ENCODE data around the gene TLE6.
"Not testable (repeated sequence)": the region's sequence is repeated elsewhere in the genome, so short reads cannot be mapped to it uniquely, and the experiment has no call there.

TLE6 gene

DNA sequence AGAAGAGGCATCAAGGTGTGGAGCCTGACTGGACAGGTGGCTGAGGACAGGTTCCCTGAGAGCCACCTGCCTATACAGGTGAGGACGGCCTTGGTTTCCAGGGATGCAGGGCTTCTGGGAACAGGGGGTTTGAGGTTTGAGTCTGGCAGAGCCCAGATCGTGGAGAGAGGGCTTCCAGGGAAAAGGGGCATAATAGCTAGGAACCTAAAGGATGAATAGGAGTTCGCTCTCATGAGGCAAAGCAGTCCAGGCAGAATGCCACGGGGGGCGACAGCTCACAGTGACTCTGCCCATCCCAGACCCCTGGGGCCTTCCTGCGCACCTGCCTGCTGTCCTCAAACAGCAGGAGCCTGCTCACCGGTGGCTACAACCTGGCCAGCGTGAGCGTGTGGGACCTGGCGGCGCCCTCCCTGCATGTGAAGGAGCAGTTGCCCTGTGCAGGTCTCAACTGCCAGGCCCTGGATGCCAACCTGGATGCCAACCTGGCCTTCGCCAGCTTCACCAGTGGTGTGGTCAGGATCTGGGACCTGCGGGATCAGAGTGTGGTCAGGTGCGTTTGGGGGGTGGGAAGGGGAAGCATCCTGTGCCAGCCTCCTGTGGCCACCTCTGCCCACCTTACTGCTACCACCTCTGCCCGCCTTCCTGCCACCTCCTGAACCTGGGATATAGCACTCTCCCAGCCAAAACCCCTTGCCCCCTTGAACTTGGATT is 12.0 kb downstream of the TLE6 start:
- ATAC-seq (ENCODE audit: insufficient read depth, low read depth), result no peak
- Histone ChIP-seq H3K4me2 (ENCODE audit: insufficient read depth, low read length) (no peak overlapping the region), H3K4me3 (ENCODE audit: low read depth in 1 of 2, low read length in 2 of 2) (no peak overlapping the region), H3K9ac (ENCODE audit: low read depth, low read length) (no peak overlapping the region), H3K9me3 (ENCODE audit: insufficient read depth, low read length, severe bottlenecking) (no peaks in the 10 kb centered on the region), H2AFZ (ENCODE audit: low read depth, low read length) (no peak overlapping the region), H3K27me3 (ENCODE audit: insufficient read depth, low read length, poor library complexity) (no peaks in the 10 kb centered on the region), H3K4me1 (ENCODE audit: insufficient read depth, low read length) (no peaks in the 10 kb centered on the region), H3K36me3 (ENCODE audit: insufficient read depth, low read length) (no peaks in the 10 kb centered on the region), H3K27ac (ENCODE audit: low read length) (no peak overlapping the region), H3K79me2 (ENCODE audit: insufficient read depth, low read length) (no peaks in the 10 kb centered on the region), H4K20me1 (ENCODE audit: insufficient read depth, low read length) (no peaks in the 10 kb centered on the region; the same call in 1 of the 2 replicates)
- TF ChIP-seq EZH2 (IDR thresholded peaks at IDR 0.05; ENCODE audit: borderline replicate concordance, low read depth, low read length, severe bottlenecking), result no peak
- TF ChIP-seq, protein P1, sequence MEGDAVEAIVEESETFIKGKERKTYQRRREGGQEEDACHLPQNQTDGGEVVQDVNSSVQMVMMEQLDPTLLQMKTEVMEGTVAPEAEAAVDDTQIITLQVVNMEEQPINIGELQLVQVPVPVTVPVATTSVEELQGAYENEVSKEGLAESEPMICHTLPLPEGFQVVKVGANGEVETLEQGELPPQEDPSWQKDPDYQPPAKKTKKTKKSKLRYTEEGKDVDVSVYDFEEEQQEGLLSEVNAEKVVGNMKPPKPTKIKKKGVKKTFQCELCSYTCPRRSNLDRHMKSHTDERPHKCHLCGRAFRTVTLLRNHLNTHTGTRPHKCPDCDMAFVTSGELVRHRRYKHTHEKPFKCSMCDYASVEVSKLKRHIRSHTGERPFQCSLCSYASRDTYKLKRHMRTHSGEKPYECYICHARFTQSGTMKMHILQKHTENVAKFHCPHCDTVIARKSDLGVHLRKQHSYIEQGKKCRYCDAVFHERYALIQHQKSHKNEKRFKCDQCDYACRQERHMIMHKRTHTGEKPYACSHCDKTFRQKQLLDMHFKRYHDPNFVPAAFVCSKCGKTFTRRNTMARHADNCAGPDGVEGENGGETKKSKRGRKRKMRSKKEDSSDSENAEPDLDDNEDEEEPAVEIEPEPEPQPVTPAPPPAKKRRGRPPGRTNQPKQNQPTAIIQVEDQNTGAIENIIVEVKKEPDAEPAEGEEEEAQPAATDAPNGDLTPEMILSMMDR (IDR thresholded peaks at IDR 0.05; ENCODE audit: borderline replicate concordance, extremely low read depth, low read length, poor library complexity, severe bottlenecking), result no peak
- no peak for DNase-seq

- not testable (repeated sequence) for H3K4me2 ChIP-seq (ENCODE audit: insufficient read depth, low read length); H3K9me3 ChIP-seq (ENCODE audit: insufficient read depth, low read length, severe bottlenecking); H3K36me3 ChIP-seq (ENCODE audit: insufficient read depth, low read length)
Measured at GRCh38 chr19:2992333-2992732, 15.0 kb downstream of the TLE6 start.

DNA sequence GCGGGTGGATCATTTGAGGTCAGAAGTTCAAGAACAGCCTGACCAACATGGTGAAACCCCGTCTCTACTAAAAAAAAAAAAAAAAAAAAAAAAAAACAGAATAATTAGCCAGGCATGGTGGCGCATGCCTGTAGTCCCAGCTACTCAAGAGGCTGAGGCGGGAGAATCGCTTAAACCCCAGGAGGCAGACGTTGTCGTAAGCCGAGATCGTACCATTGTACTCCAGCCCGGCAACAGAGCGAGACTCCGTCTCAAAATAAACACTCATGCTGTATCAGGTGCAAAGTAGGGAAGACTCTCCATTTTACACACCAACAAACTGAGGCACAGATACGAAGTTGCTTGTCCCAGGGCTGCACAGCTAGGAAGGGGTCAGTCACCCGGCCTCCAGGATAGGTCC is 15.6 kb downstream of the TLE6 start:
- Histone ChIP-seq H3K27ac (ENCODE audit: low read length) (no peak overlapping the region), H3K4me2 (ENCODE audit: insufficient read depth, low read length) (no peak overlapping the region), H3K9ac (ENCODE audit: low read depth, low read length) (no peak overlapping the region), H4K20me1 (ENCODE audit: insufficient read depth, low read length) (no peaks in the 10 kb centered on the region), H2AFZ (ENCODE audit: low read depth, low read length) (no peak overlapping the region), H3K27me3 (ENCODE audit: insufficient read depth, low read length, poor library complexity) (no peaks in the 10 kb centered on the region), H3K79me2 (ENCODE audit: insufficient read depth, low read length) (no peaks in the 10 kb centered on the region), H3K36me3 (ENCODE audit: insufficient read depth, low read length) (no peaks in the 10 kb centered on the region), H3K9me3 (ENCODE audit: insufficient read depth, low read length, severe bottlenecking) (no peaks in the 10 kb centered on the region), H3K4me1 (ENCODE audit: insufficient read depth, low read length) (no peaks in the 10 kb centered on the region), H3K4me3 (ENCODE audit: low read depth in 1 of 2, low read length in 2 of 2) (no peak overlapping the region)
- no peak for TF ChIP-seq EZH2 (IDR thresholded peaks at IDR 0.05; ENCODE audit: borderline replicate concordance, low read depth, low read length, severe bottlenecking)
- TF ChIP-seq, protein P1 (IDR thresholded peaks at IDR 0.05; ENCODE audit: borderline replicate concordance, extremely low read depth, low read length, poor library complexity, severe bottlenecking), result no peak
- DNase-seq (no peak), ATAC-seq (ENCODE audit: insufficient read depth, low read depth) (no peak)

More at GRCh38 chr19:2992333-2992732, 15.0 kb downstream of the TLE6 start:
- H4K20me1 ChIP-seq (ENCODE audit: insufficient read depth, low read length); H2AFZ ChIP-seq (ENCODE audit: low read depth, low read length); H3K9ac ChIP-seq (ENCODE audit: low read depth, low read length); ATAC-seq (ENCODE audit: insufficient read depth, low read depth); DNase-seq; H3K79me2 ChIP-seq (ENCODE audit: insufficient read depth, low read length); H3K27me3 ChIP-seq (ENCODE audit: insufficient read depth, low read length, poor library complexity); H3K27ac ChIP-seq (ENCODE audit: low read length); H3K4me1 ChIP-seq (ENCODE audit: insufficient read depth, low read length); H3K4me3 ChIP-seq (ENCODE audit: low read depth in 1 of 2, low read length in 2 of 2): not testable (repeated sequence)

DNA sequence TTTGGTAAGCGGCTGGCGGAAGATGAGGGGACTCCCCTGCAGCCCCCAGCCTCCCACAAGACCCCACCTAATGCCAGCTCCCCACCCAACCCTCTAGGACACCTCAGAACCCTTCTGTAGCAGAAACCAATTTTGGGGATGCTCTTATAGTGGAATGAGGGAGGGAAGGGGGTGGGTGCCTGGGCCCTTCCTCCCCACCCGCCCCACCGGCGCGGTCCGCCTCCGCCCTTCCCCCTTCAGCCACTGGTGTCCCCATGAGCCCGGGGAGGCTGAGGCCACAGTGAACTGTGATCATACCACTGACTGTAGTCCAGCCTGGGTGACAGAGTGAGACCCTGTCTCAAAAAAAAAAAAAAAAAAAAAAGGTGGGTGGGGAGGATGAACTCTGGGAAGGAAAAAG is 16.2 kb downstream of the TLE6 start:
- TF ChIP-seq, protein P1 (IDR thresholded peaks at IDR 0.05; ENCODE audit: borderline replicate concordance, extremely low read depth, low read length, poor library complexity, severe bottlenecking), result no peak
- TF ChIP-seq EZH2 (IDR thresholded peaks at IDR 0.05; ENCODE audit: borderline replicate concordance, low read depth, low read length, severe bottlenecking), result no peak

More for the DNA sequence above, 16.2 kb downstream of the TLE6 start:
- Histone ChIP-seq H3K27ac (ENCODE audit: low read length) (no peak overlapping the region), H3K9ac (ENCODE audit: low read depth, low read length) (no peak overlapping the region), H3K79me2 (ENCODE audit: insufficient read depth, low read length) (no peaks in the 10 kb centered on the region), H2AFZ (ENCODE audit: low read depth, low read length) (no peak overlapping the region), H3K4me3 (ENCODE audit: low read depth in 1 of 2, low read length in 2 of 2) (no peak overlapping the region), H4K20me1 (ENCODE audit: insufficient read depth, low read length) (no peaks in the 10 kb centered on the region), H3K4me2 (ENCODE audit: insufficient read depth, low read length) (no peak overlapping the region), H3K9me3 (ENCODE audit: insufficient read depth, low read length, severe bottlenecking) (no peaks in the 10 kb centered on the region), H3K36me3 (ENCODE audit: insufficient read depth, low read length) (no peaks in the 10 kb centered on the region), H3K4me1 (ENCODE audit: insufficient read depth, low read length) (no peaks in the 10 kb centered on the region), H3K27me3 (ENCODE audit: insufficient read depth, low read length, poor library complexity) (no peaks in the 10 kb centered on the region)
- DNase-seq (no peak), ATAC-seq (ENCODE audit: insufficient read depth, low read depth) (no peak)
